HCT116 (cell line): Measurements from ENCODE around the gene TFB1M. TPM values are rescaled to one million over a fixed set of nuclear protein-coding genes. Genes with fewer than 3 reads are reported as not detected.

Experiments used
- ATAC-seq: fragments of 200-7000 bp; cut with Tn5 transposase; 2 replicates; pipeline ENCODE4 v1.9.1; 2020; ENCODE audit warnings: mild to moderate bottlenecking, moderate library complexity
- BruUV-seq: library from RNA; stranded (reverse); fragments of 400-500 nt; replicated peaks from 2 replicates; lab custom pipeline; 2021; lab: Mats Ljungman, UMichigan
- CTCF ChIA-PET: fragments of 300-600 bp; sonication (Branson Sonifier 250); formaldehyde crosslinking; loops from one replicate; lab custom pipeline; 2021; ENCODE audit warnings: antibody characterized with exemption; lab: Charles Lee
- POLR2A ChIA-PET: fragments of 300-600, 350-600 bp; sonication (Branson Sonifier 250); formaldehyde crosslinking; loops from one replicate; lab custom pipeline; 2021; ENCODE audit warnings: antibody characterized with exemption; lab: Charles Lee
- RAD21 ChIA-PET, 2 experiments: fragments of 300-600 bp; sonication (Branson Sonifier 250); formaldehyde crosslinking; loops; one replicate each; lab custom pipeline; 2023; ENCODE audit warnings: low total read pairs in 2 of 2; ENCODE audit not compliant: uncharacterized antibody in 2 of 2, unreplicated experiment in 2 of 2, low non-redundant PET in 1 of 2; lab: Charles Lee
- DNase-seq: peaks from one replicate; pipeline ENCODE4 v3.0.0-alpha.2; 2010; ENCODE audit warnings: low read depth, low spot score
- H2AFZ ChIP-seq: fragments of 200-600 bp; shearing (Covaris generic), sonication (generic); 2 replicates; pipeline ENCODE4 v1.6.1; 2017; ENCODE audit warnings: low read depth, mixed run types, mixed read lengths, antibody characterized with exemption, low read length; ENCODE audit not compliant: poor library complexity, severe bottlenecking
- H3K27ac ChIP-seq: 2 replicates; pipeline ENCODE4 v1.5.1; 2012; ENCODE audit warnings: low read depth, low read length
- H3K27me3 ChIP-seq: fragments of 200-600 bp; sonication (generic); 2 replicates; pipeline ENCODE4 v1.6.1; 2016; ENCODE audit warnings: mixed run types, low read length, mixed read lengths; ENCODE audit not compliant: insufficient read depth
- H3K36me3 ChIP-seq, 2 experiments: fragments of 200-500 bp in 1 of 2; fragments of 200-600 bp in 1 of 2; sonication (Bioruptor generic) in 1 of 2; sonication (generic) in 1 of 2; 2 replicates each; pipeline versions ENCODE4 v1.5.1 to v1.6.1; 2014 to 2016; ENCODE audit warnings: low read length in 2 of 2, inconsistent platforms in 1 of 2, mixed read lengths in 1 of 2, mixed run types in 1 of 2; ENCODE audit not compliant: insufficient read depth in 2 of 2, control insufficient read depth in 1 of 2
- H3K4me1 ChIP-seq, 2 experiments: fragments of 200-600 bp in 1 of 2; sonication (generic) in 1 of 2; 2 replicates each; pipeline versions ENCODE4 v1.5.1 to v1.6.1; 2012 to 2017; ENCODE audit warnings: low read length in 2 of 2, inconsistent platforms in 1 of 2, mild to moderate bottlenecking in 1 of 2, mixed read lengths in 1 of 2, mixed run types in 1 of 2, moderate library complexity in 1 of 2; ENCODE audit not compliant: insufficient read depth in 2 of 2, control insufficient read depth in 1 of 2
- H3K4me2 ChIP-seq: fragments of 200-600 bp; sonication (generic); 2 replicates; pipeline ENCODE4 v1.6.1; 2017; ENCODE audit warnings: mixed run types, low read length, mixed read lengths
- H3K4me3 ChIP-seq, 2 experiments: fragments of 200-600 bp in 1 of 2; sonication (generic) in 1 of 2; replicated peaks in 1 of 2; 2 replicates each; pipeline ENCODE4 v1.5.1; 2011 to 2016; ENCODE audit warnings: low read length in 2 of 2, control low read depth in 1 of 2, low read depth in 1 of 2, mild to moderate bottlenecking in 1 of 2, mixed read lengths in 1 of 2, mixed run types in 1 of 2
- H3K79me2 ChIP-seq: fragments of 200-600 bp; sonication (generic); 2 replicates; pipeline ENCODE4 v1.6.1; 2017; ENCODE audit warnings: mild to moderate bottlenecking, mixed run types, low read length, moderate library complexity, mixed read lengths; ENCODE audit not compliant: insufficient read depth
- H3K9ac ChIP-seq: fragments of 200-600 bp; sonication (generic); 2 replicates; pipeline ENCODE4 v1.6.1; 2016; ENCODE audit warnings: low read length, mixed read lengths
- H3K9me2 ChIP-seq: fragments of 200-600 bp; sonication (generic), shearing (Covaris generic); 2 replicates; pipeline ENCODE4 v1.6.1; 2017; ENCODE audit warnings: mixed run types, mild to moderate bottlenecking, moderate library complexity; ENCODE audit not compliant: insufficient read depth
- H3K9me3 ChIP-seq, 2 experiments: fragments of 200-500 bp in 1 of 2; fragments of 200-600 bp in 1 of 2; sonication (Bioruptor generic) in 1 of 2; sonication (generic) in 1 of 2; 2 replicates each; pipeline ENCODE4 v1.6.1; 2014 to 2017; ENCODE audit warnings: low read length in 2 of 2, mixed read lengths in 2 of 2, inconsistent platforms in 1 of 2, low read depth in 1 of 2, mild to moderate bottlenecking in 1 of 2, mixed run types in 1 of 2, moderate library complexity in 1 of 2; ENCODE audit not compliant: control insufficient read depth in 1 of 2, insufficient read depth in 1 of 2
- H4K20me1 ChIP-seq: fragments of 200-600 bp; sonication (generic), shearing (Covaris generic); 2 replicates; pipeline ENCODE4 v1.6.1; 2017; ENCODE audit warnings: mixed run types, mild to moderate bottlenecking, moderate library complexity; ENCODE audit not compliant: insufficient read depth
- EGR1 ChIP-seq: IDR thresholded peaks from 2 replicates; pipeline ENCODE4 v1.6.1; 2012; ENCODE audit warnings: low read depth
- ELF1 ChIP-seq: IDR thresholded peaks from 2 replicates; pipeline ENCODE4 v1.6.1; 2012; ENCODE audit warnings: low read depth, borderline replicate concordance
- POLR2A ChIP-seq: IDR thresholded peaks from 2 replicates; pipeline ENCODE4 v1.7.0; 2011; ENCODE audit warnings: borderline replicate concordance; ENCODE audit not compliant: insufficient read depth, insufficient read length; ENCODE audit errors: extremely low read depth
- RAD21 ChIP-seq: IDR thresholded peaks from 2 replicates; pipeline ENCODE4 v1.6.1; 2012; ENCODE audit warnings: low read depth, mild to moderate bottlenecking
- SRF ChIP-seq: IDR thresholded peaks from 2 replicates; pipeline ENCODE4 v1.6.1; 2012; ENCODE audit warnings: low read depth
- YY1 ChIP-seq: IDR thresholded peaks from 2 replicates; pipeline ENCODE4 v1.6.1; 2011; ENCODE audit warnings: low read length, low read depth, moderate library complexity, mild to moderate bottlenecking; ENCODE audit not compliant: insufficient replicate concordance; ENCODE audit errors: extremely low read depth
- ZNF274 ChIP-seq: fragments of 200-500 bp; sonication (Bioruptor generic); IDR thresholded peaks from 2 replicates; pipeline ENCODE4 v1.6.1; 2014; ENCODE audit warnings: mild to moderate bottlenecking, low read depth, low read length, inconsistent platforms
- intact Hi-C: fragments of 100-400 bp; cut with micrococcal nuclease; formaldehyde crosslinking; loops from 2 replicates; pipeline ENCODE4 v1.10.0; 2022
- total RNA-seq: library from RNA; stranded (reverse); gene quantifications from one replicate; pipeline ENCODE4 v1.2.1, GENCODE V29; 2021; ENCODE audit not compliant: unreplicated experiment
- TF ChIP-seq, protein P1 (sequence below): IDR thresholded peaks from 2 replicates; pipeline ENCODE4 v1.6.1; 2012; ENCODE audit warnings: low read depth
- TF ChIP-seq, protein P2 (sequence below), 3 experiments: fragments of 200-600 bp in 1 of 3; sonication (generic) in 1 of 3; IDR thresholded peaks in 2 of 3; conservative IDR thresholded peaks in 1 of 3; 2 replicates each; pipeline ENCODE4 v1.5.1; 2012 to 2017; ENCODE audit warnings: low read depth in 2 of 3, low read length in 2 of 3, antibody characterized with exemption in 1 of 3, borderline replicate concordance in 1 of 3, control low read depth in 1 of 3, mild to moderate bottlenecking in 1 of 3, mixed read lengths in 1 of 3, mixed run types in 1 of 3, moderate library complexity in 1 of 3; ENCODE audit not compliant: insufficient read depth in 1 of 3

Gene TFB1M
- total RNA-seq, 1 experiment from 2014 or later = 43.8 TPM

DNA sequence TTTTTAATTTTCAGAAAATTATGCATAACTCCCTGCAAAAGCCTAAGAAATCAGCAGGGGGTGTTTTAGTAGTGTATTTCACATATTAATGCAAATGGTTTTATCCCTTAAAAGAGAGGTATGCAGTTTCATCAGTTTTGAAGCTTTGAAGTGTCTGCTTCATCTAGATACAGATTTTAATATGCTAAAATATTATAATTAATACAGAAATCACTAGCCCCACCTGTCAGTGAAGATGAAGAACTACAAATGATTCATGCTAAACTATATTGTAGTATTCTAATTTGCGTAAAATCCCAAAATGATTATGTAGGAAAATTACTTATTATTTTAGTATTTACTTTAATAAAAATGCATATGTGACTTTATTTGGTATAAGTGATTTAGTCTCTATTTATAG is 2.9 kb upstream of the TFB1M start:
- Histone ChIP-seq H2AFZ (peak overlapping the region; percentile 30), H3K27me3 (no peaks in the 10 kb centered on the region), H3K4me3 (no peak overlapping the region), H3K36me3 (no peaks in the 10 kb centered on the region), H3K27ac (no peak overlapping the region), H4K20me1 (no peaks in the 10 kb centered on the region), H3K4me1 (peaks cover 5 to 9% of the 10 kb centered on the region in 2 experiments; a peak in 3 of 4 replicates), H3K4me2 (no peak overlapping the region), H3K9me3 (no peaks in the 10 kb centered on the region), H3K9me2 (no peaks in the 10 kb centered on the region), H3K9ac (no peak overlapping the region), H3K79me2 (peaks cover 16% of the 10 kb centered on the region)
- DNase-seq (no peak), ATAC-seq (no peak)
- ChIA-PET CTCF (interaction anchor here (0.8 to 1.9 kb wide), 6 partner anchors 10 to 449 kb away, joined by 3 to 5 read pairs (median 3); no protein-coding TSS in a partner anchor), RAD21 (no interaction called here), POLR2A (no interaction called here)
- no TSS peak for BruUV-seq
- TF ChIP-seq ZNF274 (no peak), EGR1 (no peak), RAD21 (0 out of 2 replicates have a peak, but pooled peaks have one; percentile 13), SRF (no peak), YY1 (no peak), ELF1 (no peak), POLR2A (no peak)
- TF ChIP-seq, protein P1, sequence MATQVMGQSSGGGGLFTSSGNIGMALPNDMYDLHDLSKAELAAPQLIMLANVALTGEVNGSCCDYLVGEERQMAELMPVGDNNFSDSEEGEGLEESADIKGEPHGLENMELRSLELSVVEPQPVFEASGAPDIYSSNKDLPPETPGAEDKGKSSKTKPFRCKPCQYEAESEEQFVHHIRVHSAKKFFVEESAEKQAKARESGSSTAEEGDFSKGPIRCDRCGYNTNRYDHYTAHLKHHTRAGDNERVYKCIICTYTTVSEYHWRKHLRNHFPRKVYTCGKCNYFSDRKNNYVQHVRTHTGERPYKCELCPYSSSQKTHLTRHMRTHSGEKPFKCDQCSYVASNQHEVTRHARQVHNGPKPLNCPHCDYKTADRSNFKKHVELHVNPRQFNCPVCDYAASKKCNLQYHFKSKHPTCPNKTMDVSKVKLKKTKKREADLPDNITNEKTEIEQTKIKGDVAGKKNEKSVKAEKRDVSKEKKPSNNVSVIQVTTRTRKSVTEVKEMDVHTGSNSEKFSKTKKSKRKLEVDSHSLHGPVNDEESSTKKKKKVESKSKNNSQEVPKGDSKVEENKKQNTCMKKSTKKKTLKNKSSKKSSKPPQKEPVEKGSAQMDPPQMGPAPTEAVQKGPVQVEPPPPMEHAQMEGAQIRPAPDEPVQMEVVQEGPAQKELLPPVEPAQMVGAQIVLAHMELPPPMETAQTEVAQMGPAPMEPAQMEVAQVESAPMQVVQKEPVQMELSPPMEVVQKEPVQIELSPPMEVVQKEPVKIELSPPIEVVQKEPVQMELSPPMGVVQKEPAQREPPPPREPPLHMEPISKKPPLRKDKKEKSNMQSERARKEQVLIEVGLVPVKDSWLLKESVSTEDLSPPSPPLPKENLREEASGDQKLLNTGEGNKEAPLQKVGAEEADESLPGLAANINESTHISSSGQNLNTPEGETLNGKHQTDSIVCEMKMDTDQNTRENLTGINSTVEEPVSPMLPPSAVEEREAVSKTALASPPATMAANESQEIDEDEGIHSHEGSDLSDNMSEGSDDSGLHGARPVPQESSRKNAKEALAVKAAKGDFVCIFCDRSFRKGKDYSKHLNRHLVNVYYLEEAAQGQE = no peak
- TF ChIP-seq, protein P2, sequence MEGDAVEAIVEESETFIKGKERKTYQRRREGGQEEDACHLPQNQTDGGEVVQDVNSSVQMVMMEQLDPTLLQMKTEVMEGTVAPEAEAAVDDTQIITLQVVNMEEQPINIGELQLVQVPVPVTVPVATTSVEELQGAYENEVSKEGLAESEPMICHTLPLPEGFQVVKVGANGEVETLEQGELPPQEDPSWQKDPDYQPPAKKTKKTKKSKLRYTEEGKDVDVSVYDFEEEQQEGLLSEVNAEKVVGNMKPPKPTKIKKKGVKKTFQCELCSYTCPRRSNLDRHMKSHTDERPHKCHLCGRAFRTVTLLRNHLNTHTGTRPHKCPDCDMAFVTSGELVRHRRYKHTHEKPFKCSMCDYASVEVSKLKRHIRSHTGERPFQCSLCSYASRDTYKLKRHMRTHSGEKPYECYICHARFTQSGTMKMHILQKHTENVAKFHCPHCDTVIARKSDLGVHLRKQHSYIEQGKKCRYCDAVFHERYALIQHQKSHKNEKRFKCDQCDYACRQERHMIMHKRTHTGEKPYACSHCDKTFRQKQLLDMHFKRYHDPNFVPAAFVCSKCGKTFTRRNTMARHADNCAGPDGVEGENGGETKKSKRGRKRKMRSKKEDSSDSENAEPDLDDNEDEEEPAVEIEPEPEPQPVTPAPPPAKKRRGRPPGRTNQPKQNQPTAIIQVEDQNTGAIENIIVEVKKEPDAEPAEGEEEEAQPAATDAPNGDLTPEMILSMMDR (IDR thresholded peaks at IDR 0.05 in 2 of 3, conservative IDR thresholded peaks at IDR 0.05 in 1 of 3; ENCODE audit: borderline replicate concordance in 1 of 3, insufficient read depth in 1 of 3, low read depth in 2 of 3, low read length in 2 of 3) = peak in 2 of 3 experiments; percentile 7 to 23; a peak in 2 of 6 replicates
- intact Hi-C loops = loop anchor here (5.0 kb wide), 2 partner anchors 140 to 640 kb away; no protein-coding TSS in a partner anchor
